HG02973 (cell line): Measurements from ENCODE around the gene GPA33.

Experiments used
- ATAC-seq: cut with Tn5 transposase; IDR thresholded peaks from one replicate; pipeline ENCODE4 v1.9.1; 2021; ENCODE audit warnings: moderate library complexity; ENCODE audit not compliant: unreplicated experiment

The GPA33 gene

GRCh38 chr1:167090314-167090942 is at the start of gene GPA33:
Gene GPA33 (minus strand): TSS chr1:167090377. CDS start chr1:167090287, 90 bp downstream.
- peak; percentile 69 for ATAC-seq

- no peak for ATAC-seq
These were observed 48.5 kb upstream of the GPA33 start for GRCh38 chr1:167138703-167139102.

- ATAC-seq = no peak
These were observed 47.8 kb upstream of the GPA33 start for GRCh38 chr1:167137793-167138510.

GRCh38 chr1:167137332-167137781 is 47.2 kb upstream of the GPA33 start:
- no peak for ATAC-seq

- no peak for ATAC-seq
These were observed 46.6 kb upstream of the GPA33 start for GRCh38 chr1:167136806-167137205.

GRCh38 chr1:167136191-167136614 is 46.0 kb upstream of the GPA33 start:
- no peak for ATAC-seq

GRCh38 chr1:167135281-167135840 is 45.2 kb upstream of the GPA33 start:
- ATAC-seq = no peak

- ATAC-seq = no peak
These were observed 42.3 kb upstream of the GPA33 start for GRCh38 chr1:167132301-167133010.

GRCh38 chr1:167130829-167131510 is 40.8 kb upstream of the GPA33 start:
- no peak for ATAC-seq

GRCh38 chr1:167128261-167129227 is 38.4 kb upstream of the GPA33 start:
- no peak for ATAC-seq

- no peak for ATAC-seq
These were observed 37.5 kb upstream of the GPA33 start for GRCh38 chr1:167127661-167128060.

- no peak for ATAC-seq
These were observed 37.1 kb upstream of the GPA33 start for GRCh38 chr1:167127236-167127635.

GRCh38 chr1:167126811-167127210 is 36.6 kb upstream of the GPA33 start:
- no peak for ATAC-seq

GRCh38 chr1:167126317-167126716 is 36.1 kb upstream of the GPA33 start:
- no peak for ATAC-seq

- no peak for ATAC-seq
These were observed 32.4 kb upstream of the GPA33 start for GRCh38 chr1:167122568-167122967.

- no peak for ATAC-seq
These were observed 31.9 kb upstream of the GPA33 start for GRCh38 chr1:167122121-167122480.

GRCh38 chr1:167121375-167122120 is 31.4 kb upstream of the GPA33 start:
- ATAC-seq = no peak

- ATAC-seq = no peak
These were observed 30.7 kb upstream of the GPA33 start for GRCh38 chr1:167120899-167121298.

- no peak for ATAC-seq
These were observed 29.5 kb upstream of the GPA33 start for GRCh38 chr1:167119696-167120095.
